Mucosa of gallbladder (tissue), 1 donor: Measurements from ENCODE around the gene CDKN1A. TPM values are rescaled to one million over a fixed set of nuclear protein-coding genes. Genes with fewer than 3 reads are reported as not detected.
A peak's percentile ranks its signal among the peaks of the same experiment; 100 is the strongest.
"Not testable (repeated sequence)": the region's sequence is repeated elsewhere in the genome, so short reads cannot be mapped to it uniquely, and the experiment has no call there.

Experiments used
- DNase-seq: peaks from one replicate; pipeline ENCODE4 v3.0.0-alpha.2; 2020; ENCODE audit warnings: low spot score
- total RNA-seq: library from RNA; stranded (reverse); gene quantifications from one replicate; pipeline ENCODE4 v1.2.1, GENCODE V29; 2021
- donor health status: DM: no; HTN: no; CAD: no.

Gene CDKN1A
- total RNA-seq, result 71.2 TPM

GRCh38 chr6:36678488-36679042, at the start of gene CDKN1A:
Gene CDKN1A, plus strand, starts transcription at chr6:36678714. Its CDS starts 5,388 bp downstream, at chr6:36684102.
- peak; percentile 93 for DNase-seq

DNA sequence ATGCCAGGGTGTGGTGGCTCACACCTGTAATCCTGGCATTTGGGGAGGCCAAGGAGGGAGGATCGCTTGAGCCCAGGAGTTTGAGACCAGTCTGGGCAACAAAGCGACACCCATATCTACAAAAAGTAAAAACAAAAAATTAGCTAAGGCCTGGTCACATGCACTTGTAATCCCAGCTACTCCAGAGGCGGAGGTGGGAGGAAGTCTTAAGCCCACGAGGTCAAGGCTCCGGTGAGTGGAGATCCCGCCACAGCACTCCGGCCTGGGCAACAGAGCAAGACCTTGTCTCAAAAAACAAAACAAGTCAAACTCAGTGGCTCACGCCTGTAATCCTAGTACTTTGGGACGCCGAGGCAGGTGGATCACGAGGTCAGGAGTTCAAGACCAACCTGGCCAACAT, 48.7 kb upstream of the CDKN1A start:
- no peak for DNase-seq

- no peak for DNase-seq
These were observed 47.0 kb upstream of the CDKN1A start for GRCh38 chr6:36631326-36632011.

- DNase-seq, result no peak
These were observed 45.1 kb upstream of the CDKN1A start for GRCh38 chr6:36633370-36633769.

- DNase-seq, result peak; percentile 81
These were observed 44.6 kb upstream of the CDKN1A start for GRCh38 chr6:36633915-36634314.

- no peak for DNase-seq
These were observed 44.0 kb upstream of the CDKN1A start for GRCh38 chr6:36634317-36635108.

DNA sequence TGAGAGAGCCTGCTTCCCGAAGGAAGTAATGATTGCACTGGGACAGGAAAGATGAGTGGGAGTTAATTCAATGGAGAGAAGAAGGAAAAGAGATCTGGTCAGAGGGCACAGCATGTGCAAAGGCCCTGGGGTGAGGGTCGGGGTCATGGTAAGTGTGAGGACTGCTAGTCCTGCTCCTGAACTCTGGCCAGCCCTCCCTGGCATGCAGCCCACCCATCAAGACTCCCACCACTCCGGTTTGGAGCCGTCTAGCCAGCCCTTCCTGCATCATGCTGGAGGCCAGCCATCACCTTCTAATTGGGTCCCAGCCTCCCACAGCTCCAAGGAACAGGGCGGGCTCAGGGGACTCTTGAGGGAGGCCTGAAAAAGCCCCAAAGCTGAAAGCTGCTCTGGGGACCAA, 42.2 kb upstream of the CDKN1A start:
- no peak for DNase-seq

DNA sequence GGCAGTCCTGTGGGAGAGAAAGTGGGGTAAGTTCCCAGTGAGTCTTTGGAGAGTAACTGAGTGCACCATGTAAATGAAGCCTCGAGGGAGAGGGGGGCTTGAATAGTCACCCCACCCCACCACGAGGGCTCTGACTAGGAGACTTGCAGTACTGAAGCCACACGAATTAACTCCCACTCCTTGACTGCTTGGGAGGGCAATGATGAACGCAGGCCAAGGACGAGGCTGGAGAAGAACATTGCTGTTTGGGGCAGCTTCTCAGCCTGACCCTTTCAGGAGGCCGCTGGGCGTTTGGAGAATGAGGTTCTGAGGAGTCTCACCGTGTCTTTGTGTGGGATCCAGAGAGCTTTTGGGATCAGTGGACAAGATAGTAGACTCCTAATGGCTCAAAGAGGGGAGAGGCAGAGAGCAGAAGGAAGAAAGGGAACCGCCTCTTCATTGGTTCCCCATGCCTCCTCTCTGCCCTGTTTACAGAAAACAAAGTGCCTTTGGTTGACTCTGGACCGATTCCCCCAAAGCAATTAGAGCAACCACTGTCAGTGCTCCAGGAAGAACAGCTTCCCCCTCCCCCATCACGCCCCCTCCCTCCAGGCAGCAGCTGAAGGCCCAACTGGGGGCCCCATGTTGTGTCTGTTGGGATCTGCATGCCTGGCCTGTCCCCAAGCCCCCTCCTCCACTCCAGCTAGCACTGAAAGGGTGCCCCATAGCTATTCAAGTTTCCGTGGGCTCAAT, 41.7 kb upstream of the CDKN1A start:
- no peak for DNase-seq

DNA sequence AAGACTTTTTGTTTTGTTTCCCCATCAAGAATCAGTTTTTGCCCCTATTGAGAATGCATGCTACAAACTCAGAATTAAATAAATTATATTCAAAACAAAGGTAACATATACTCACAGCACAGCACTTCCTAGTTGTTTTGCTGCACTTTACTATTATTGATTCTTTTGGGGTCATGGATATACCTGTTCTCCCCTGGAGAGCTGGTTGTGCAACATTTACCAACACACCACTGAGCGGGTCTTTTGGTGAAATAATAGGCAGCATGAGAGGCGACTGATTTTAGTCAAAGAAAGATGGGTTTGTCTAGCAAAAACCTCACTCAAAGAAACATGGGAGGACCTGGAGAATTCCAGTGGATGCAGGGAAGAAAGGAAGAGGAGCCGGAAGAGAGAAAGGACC, 39.9 kb upstream of the CDKN1A start:
- no peak for DNase-seq

DNA sequence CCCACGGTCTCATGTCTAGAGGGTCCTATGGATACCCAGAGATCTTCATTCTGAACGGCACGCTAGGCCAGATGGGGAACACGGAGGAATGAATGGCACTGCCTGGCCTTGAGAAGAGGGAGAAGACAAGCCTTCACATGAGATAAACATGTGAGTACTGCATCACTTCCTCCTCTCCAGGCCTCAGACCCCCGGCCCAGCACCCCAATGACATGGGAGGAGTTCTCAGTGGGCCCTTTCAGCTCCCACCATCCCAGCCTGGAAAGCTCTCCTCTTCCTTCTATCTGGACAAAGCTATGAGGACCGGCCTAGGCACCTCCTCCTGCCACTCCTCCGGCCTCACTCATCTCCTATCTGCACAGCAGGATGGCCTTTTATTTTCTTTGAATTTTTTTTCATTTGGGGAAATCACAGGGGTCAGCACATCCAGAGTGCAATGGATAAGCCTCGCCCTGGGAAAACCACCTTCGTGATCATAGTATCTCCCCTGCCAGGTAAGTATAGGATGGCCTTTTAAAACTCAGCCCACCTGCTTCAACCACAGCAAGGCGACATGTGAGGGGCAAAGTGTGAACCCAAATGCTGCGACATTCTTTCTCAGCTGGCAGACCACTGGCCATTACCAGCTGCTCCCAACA, 39.2 kb upstream of the CDKN1A start:
- DNase-seq, result no peak

GRCh38 chr6:36641543-36641942, 37.0 kb upstream of the CDKN1A start:
- DNase-seq, result no peak

GRCh38 chr6:36642913-36643817, 35.3 kb upstream of the CDKN1A start:
- peak; percentile 92 for DNase-seq

DNA sequence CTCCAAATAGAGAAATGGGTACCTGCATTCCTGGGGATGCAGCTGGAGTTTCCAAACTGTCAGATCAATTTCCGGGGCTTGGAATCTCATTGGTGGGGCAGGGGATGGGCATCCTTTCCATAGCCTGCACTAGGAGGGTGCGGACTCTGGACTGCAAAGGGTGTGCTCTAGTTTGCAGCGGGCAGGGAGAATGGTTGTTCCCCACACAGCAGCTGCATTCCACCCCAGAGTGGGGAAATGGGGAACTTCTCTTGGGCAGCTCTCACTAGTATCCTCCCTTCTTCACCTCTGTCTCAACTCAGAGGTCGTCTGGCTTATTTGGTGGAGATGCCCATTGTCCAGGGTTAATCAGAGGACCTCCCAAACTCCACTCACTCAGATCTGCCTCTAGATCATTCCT, 34.5 kb upstream of the CDKN1A start:
- no peak for DNase-seq

- no peak for DNase-seq
These were observed 29.4 kb upstream of the CDKN1A start for GRCh38 chr6:36649086-36649485.

DNA sequence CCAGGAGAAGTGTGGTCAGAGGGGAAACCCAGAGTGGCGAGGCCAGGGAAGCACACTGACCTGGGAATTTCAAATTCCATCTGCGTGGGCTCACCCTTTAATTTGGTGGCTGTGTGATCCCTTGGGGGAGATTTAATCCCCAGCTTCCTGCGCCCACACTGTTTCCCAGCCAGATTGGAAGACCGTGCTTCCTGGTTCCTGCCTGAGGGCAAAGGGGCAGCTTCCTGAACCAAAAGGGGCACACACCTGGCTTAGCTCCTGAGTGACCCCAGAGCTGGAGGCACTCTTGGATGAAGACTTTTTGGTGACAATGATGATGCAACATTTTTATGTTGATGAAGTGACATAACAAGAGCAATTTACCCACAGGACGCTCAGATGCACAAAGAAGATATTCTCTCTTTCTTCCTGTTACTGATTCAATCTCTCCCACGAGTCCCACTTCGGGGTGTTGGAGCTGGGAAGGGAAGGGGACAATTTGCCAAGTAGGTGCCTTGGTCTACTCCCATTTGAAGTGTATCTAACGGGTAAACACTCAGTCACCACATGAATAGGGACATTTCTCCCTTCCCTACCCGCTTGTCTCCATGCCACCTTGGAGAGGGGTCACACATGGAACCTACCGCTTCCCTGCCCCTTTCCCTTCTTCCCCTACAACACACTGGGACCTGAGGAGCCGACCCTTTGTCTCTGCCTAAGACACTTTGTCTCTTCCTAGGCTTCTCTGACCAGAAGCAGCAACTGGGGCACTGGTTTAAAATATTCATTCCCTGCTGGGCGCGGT, 28.6 kb upstream of the CDKN1A start:
- DNase-seq, result no peak

- DNase-seq, result no peak
These were observed 27.6 kb upstream of the CDKN1A start for GRCh38 chr6:36650848-36651478.

DNA sequence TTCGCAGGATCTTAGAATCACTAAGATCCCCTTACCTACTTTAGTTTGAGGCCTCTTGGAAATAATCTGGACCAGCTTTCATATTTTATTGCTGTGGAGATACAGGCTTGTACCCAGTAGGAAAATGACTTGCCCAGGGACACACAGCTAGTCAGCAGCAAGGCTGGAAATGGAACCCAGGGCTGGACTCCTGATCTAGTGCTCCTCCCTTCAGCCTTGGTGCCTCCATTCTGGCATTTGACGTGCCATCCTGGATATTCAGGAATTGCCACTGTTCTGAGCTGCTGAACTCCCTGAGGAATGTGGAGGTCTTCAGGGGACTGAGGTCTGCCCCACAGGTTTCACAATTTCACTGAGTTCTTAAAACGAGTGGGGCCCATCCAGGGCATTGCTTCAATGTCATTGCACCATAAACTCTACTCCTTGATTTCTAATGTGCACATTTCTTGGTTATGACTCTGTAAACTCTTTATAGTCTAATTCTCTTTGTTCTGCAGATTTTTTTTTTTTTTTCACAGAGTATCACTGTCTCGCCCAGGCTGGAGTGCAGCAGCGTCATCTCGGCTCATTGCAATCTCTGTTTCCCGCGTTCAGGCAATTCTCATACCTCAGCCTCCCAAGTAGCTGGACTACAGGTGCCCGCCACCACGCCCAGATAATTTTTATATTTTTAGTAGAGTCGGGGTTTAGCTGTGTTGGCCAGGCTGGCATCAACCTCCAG, 26.7 kb upstream of the CDKN1A start:
- DNase-seq, result no peak

DNA sequence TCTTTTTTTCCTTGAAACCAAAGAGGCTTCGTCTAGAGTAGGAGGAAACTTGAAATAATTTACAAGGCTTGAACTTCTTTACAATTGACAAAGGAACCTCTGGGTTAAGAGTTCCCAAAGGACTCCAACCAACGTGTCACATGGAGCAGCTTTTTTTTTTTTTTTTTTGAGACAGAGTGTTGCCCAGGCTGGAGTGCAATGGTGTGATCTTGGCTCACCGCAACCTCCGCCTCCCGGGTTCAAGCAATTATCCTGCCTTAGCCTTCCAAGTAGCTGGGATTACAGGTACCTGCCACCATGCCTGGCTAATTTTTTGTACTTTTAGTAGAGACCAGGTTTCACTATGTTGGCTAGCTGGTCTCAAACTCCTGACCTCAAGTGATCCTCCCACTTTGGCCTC, 24.0 kb upstream of the CDKN1A start:
- not testable (repeated sequence) for DNase-seq
